ENCODE data around the gene SMURF2. TPM values are rescaled to one million over a fixed set of nuclear protein-coding genes. Genes with fewer than 3 reads are reported as not detected.

SMURF2 gene
- total and polyA plus RNA-seq, 9 of the 15 experiments (the other 6 are each of a cell fraction or from before 2014, with no cell fraction given): 3.8 to 22.0 (median 14.8) TPM

DNA sequence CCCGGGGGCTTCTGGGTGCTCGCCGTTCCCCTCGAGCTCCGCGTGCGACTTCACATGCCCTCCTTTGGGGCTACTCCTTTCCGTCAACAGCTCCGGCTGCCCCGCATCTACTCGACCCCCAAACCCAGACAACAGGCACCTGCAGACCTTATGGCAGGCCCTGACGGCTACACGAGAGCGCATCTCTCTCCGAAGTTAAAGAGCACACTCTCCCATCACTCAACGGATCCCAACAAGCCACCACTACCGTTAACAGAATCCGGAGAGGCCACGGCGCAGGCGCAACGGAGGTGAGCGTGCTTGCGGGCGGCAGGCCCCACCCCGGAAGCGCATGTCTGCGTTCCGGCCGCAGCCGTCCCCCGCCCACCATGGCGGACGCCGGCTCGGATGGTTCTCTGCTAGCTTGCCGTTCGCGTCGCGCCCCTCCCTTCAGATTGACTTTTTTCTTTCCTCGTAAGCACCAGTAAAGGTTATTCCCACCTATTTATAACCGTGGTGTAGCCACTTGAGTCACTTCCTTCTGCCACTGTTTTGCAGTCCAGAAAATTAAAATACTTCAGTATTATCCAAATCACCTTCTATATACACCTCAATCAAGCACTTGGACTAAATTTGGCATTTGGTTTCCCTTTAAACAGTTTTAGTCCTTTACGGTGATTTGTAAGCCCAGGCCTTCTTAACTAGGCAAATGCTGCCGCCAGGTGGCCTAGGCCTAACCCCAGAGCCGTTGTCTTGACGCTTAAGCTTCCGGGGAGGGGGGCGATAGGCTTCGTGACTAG is 165.1 kb downstream of the SMURF2 start, which contains the start of gene POLG2 (continued):
- TF ChIP-seq DLX4 (CRISPR knock-in tag; IDR thresholded peaks at IDR 0.05) (no peak), SLC30A9 (CRISPR knock-in tag; IDR thresholded peaks at IDR 0.05) (no peak), ADNP (tag; IDR thresholded peaks at IDR 0.05) (no peak), PML (IDR thresholded peaks at IDR 0.05; ENCODE audit: low read length) (peak; percentile 74), ZNF75A (CRISPR knock-in tag; IDR thresholded peaks at IDR 0.05) (peak; percentile 56; the same call in 1 of the 2 replicates), RAD51 (IDR thresholded peaks at IDR 0.05; ENCODE audit: borderline replicate concordance, low read depth) (peak; percentile 6; the same call in 1 of the 2 replicates), NUFIP1 (IDR thresholded peaks at IDR 0.05; ENCODE audit: partially characterized antibody) (no peak), ZNF134 (CRISPR knock-in tag; conservative IDR thresholded peaks at IDR 0.05) (peak; percentile 45; the same call in 1 of the 2 replicates), ATF1 (CRISPR knock-in tag; IDR thresholded peaks at IDR 0.05) (no peak), ATF1 (tag; IDR thresholded peaks at IDR 0.05) (peak; percentile 83), SMAD1 (IDR thresholded peaks at IDR 0.05; ENCODE audit: low read depth, low read length, partially characterized antibody) (peak; percentile 53), TCFL5 (CRISPR knock-in tag; conservative IDR thresholded peaks at IDR 0.05) (no peak), TOE1 (IDR thresholded peaks at IDR 0.05; ENCODE audit: borderline replicate concordance) (peak; percentile 72; the same call in 1 of the 2 replicates), TOE1 (CRISPR knock-in tag; IDR thresholded peaks at IDR 0.05; ENCODE audit: borderline replicate concordance, low read depth) (no peak), RNF219 (CRISPR knock-in tag; IDR thresholded peaks at IDR 0.05) (0 out of 2 replicates have a peak, but pooled peaks have one; percentile 62)
- TF ChIP-seq, protein P1, sequence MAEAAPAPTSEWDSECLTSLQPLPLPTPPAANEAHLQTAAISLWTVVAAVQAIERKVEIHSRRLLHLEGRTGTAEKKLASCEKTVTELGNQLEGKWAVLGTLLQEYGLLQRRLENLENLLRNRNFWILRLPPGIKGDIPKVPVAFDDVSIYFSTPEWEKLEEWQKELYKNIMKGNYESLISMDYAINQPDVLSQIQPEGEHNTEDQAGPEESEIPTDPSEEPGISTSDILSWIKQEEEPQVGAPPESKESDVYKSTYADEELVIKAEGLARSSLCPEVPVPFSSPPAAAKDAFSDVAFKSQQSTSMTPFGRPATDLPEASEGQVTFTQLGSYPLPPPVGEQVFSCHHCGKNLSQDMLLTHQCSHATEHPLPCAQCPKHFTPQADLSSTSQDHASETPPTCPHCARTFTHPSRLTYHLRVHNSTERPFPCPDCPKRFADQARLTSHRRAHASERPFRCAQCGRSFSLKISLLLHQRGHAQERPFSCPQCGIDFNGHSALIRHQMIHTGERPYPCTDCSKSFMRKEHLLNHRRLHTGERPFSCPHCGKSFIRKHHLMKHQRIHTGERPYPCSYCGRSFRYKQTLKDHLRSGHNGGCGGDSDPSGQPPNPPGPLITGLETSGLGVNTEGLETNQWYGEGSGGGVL (CRISPR knock-in tag; IDR thresholded peaks at IDR 0.05): no peak
- TF ChIP-seq, protein P2, sequence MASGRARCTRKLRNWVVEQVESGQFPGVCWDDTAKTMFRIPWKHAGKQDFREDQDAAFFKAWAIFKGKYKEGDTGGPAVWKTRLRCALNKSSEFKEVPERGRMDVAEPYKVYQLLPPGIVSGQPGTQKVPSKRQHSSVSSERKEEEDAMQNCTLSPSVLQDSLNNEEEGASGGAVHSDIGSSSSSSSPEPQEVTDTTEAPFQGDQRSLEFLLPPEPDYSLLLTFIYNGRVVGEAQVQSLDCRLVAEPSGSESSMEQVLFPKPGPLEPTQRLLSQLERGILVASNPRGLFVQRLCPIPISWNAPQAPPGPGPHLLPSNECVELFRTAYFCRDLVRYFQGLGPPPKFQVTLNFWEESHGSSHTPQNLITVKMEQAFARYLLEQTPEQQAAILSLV (tag; IDR thresholded peaks at IDR 0.05): no peak
- TF ChIP-seq, protein P3, sequence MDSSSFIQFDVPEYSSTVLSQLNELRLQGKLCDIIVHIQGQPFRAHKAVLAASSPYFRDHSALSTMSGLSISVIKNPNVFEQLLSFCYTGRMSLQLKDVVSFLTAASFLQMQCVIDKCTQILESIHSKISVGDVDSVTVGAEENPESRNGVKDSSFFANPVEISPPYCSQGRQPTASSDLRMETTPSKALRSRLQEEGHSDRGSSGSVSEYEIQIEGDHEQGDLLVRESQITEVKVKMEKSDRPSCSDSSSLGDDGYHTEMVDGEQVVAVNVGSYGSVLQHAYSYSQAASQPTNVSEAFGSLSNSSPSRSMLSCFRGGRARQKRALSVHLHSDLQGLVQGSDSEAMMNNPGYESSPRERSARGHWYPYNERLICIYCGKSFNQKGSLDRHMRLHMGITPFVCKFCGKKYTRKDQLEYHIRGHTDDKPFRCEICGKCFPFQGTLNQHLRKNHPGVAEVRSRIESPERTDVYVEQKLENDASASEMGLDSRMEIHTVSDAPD (CRISPR knock-in tag; IDR thresholded peaks at IDR 0.05): no peak

All from K562 (cell line).